CD4-positive, alpha-beta T cell (primary cell): ENCODE data around the gene SCAND1. TPM values are rescaled to one million over a fixed set of nuclear protein-coding genes. Genes with fewer than 3 reads are reported as not detected.
"Not testable (repeated sequence)": the region's sequence is repeated elsewhere in the genome, so short reads cannot be mapped to it uniquely, and the experiment has no call there.

Experiments used
- ATAC-seq: fragments of 200-7000 bp; cut with Tn5 transposase; one replicate; pipeline ENCODE4 v1.10.0; 2022; ENCODE audit warnings: mild to moderate bottlenecking; ENCODE audit not compliant: poor library complexity
- CTCF ChIA-PET: fragments of 350-600 bp; sonication (Branson Sonifier 250); formaldehyde crosslinking; loops from one replicate; lab custom pipeline; 2021; ENCODE audit warnings: antibody characterized with exemption, inconsistent platforms; lab: Charles Lee
- POLR2A ChIA-PET: fragments of 350-600 bp; sonication (Branson Sonifier 250); formaldehyde crosslinking; loops from one replicate; lab custom pipeline; 2021; ENCODE audit warnings: antibody characterized with exemption, inconsistent platforms; lab: Charles Lee
- DNase-seq, 14 experiments: peaks; one replicate each; pipeline ENCODE4 v3.0.0-alpha.2; 2013 to 2020; ENCODE audit warnings: mixed read lengths in 2 of 14
- H3K27ac ChIP-seq, 2 donors: one replicate each; pipeline versions ENCODE4 v1.5.1 to v1.7.0; 2013; ENCODE audit warnings: low read length in 2 of 2, low read depth in 1 of 2, mild to moderate bottlenecking in 1 of 2
- H3K27me3 ChIP-seq, 2 experiments: 1 replicate in 1 of 2; 2 replicates in 1 of 2; pipeline versions ENCODE4 v1.6.1 to v1.7.0; 2013; ENCODE audit warnings: low read length in 2 of 2, control low read depth in 1 of 2, mild to moderate bottlenecking in 1 of 2, moderate library complexity in 1 of 2; ENCODE audit not compliant: insufficient read depth in 2 of 2, control insufficient read depth in 1 of 2
- H3K36me3 ChIP-seq: one replicate; pipeline ENCODE4 v1.6.1; 2013; ENCODE audit warnings: low read length, control low read depth; ENCODE audit not compliant: insufficient read depth
- H3K4me1 ChIP-seq: one replicate; pipeline ENCODE4 v1.6.1; 2013; ENCODE audit warnings: low read length, control low read depth; ENCODE audit not compliant: insufficient read depth
- H3K4me3 ChIP-seq: one replicate; pipeline ENCODE4 v1.5.1; 2013; ENCODE audit warnings: mild to moderate bottlenecking, low read length, moderate library complexity
- H3K9me3 ChIP-seq, 2 experiments: 1 replicate in 1 of 2; 2 replicates in 1 of 2; pipeline versions ENCODE4 v1.6.1 to v1.7.0; 2013; ENCODE audit warnings: low read length in 2 of 2, mild to moderate bottlenecking in 2 of 2, control low read depth in 1 of 2, moderate library complexity in 1 of 2; ENCODE audit not compliant: control insufficient read depth in 1 of 2, insufficient read depth in 1 of 2
- H3K27ac Mint-ChIP-seq: one replicate; pipeline ENCODE4 v1.8.0; 2020; ENCODE audit warnings: mixed read lengths
- H3K27me3 Mint-ChIP-seq: one replicate; pipeline ENCODE4 v1.8.0; 2021; ENCODE audit warnings: mixed read lengths
- H3K36me3 Mint-ChIP-seq: one replicate; pipeline ENCODE4 v1.8.0; 2021; ENCODE audit warnings: low read depth, mixed read lengths
- H3K4me1 Mint-ChIP-seq: one replicate; pipeline ENCODE4 v1.8.0; 2021; ENCODE audit warnings: low read depth, mixed read lengths
- H3K4me3 Mint-ChIP-seq: one replicate; pipeline ENCODE4 v1.8.0; 2020; ENCODE audit warnings: mild to moderate bottlenecking, mixed read lengths
- H3K9me3 Mint-ChIP-seq: one replicate; pipeline ENCODE4 v1.8.0; 2020; ENCODE audit warnings: mixed read lengths
- CTCF ChIP-seq: fragments of 200-600 bp; IDR thresholded peaks from one replicate; pipeline ENCODE4 v1.8.0; 2022; ENCODE audit warnings: antibody characterized with exemption, mild to moderate bottlenecking
- intact Hi-C, 2 experiments: fragments of 100-400 bp; cut with DNase I in 1 of 2; cut with micrococcal nuclease in 1 of 2; formaldehyde crosslinking; loops; one replicate each; pipeline versions ENCODE4 v1.15.1 to v1.9.0; 2023 to 2025; cut with DNase I, micrococcal nuclease
- total RNA-seq, 174 experiments: library from RNA in 2 of 174; stranded (reverse) in 2 of 174; gene quantifications; one replicate each; pipeline ENCODE4 v1.2.3 and lab custom pipeline; 2021 to 2026

The SCAND1 gene
- total RNA-seq, 2 experiments from 2014 or later: 77.2 to 82.7 TPM

- intact Hi-C loops: no loop called here
- H3K36me3 Mint-ChIP-seq: no peaks in the 10 kb centered on the region
- no peak within 1 kb of the TSS for H3K27ac Mint-ChIP-seq
- CTCF ChIA-PET: no interaction called here
- Histone ChIP-seq H3K27me3 (no peaks in the 10 kb centered on the region), H3K4me1 (no peaks in the 10 kb centered on the region), H3K36me3 (no peaks in the 10 kb centered on the region), H3K4me3 (no peak within 1 kb of the TSS), H3K9me3 (no peaks in the 10 kb centered on the region), H3K27ac (no peak within 1 kb of the TSS)
- POLR2A ChIA-PET: interaction anchor here (1.7 kb wide), 1 partner anchor 14 kb away, joined by 9 read pairs; the partner anchor contains the start of gene SCAND1
- no peaks in the 10 kb centered on the region for H3K27me3 Mint-ChIP-seq
- peaks cover 4% of the 10 kb centered on the region for H3K4me1 Mint-ChIP-seq
- ATAC-seq (no peak), DNase-seq (no peak)
- H3K9me3 Mint-ChIP-seq: no peaks in the 10 kb centered on the region
- H3K4me3 Mint-ChIP-seq: no peak within 1 kb of the TSS
- TF ChIP-seq CTCF: no peak
Measured at GRCh38 chr20:35967979-35968640, 13.8 kb upstream of the SCAND1 start, which contains the start of gene CNBD2. Gene CNBD2, plus strand, starts transcription at chr20:35968590. Its CDS starts 173 bp downstream, at chr20:35968763.

- POLR2A ChIA-PET: interaction anchor here (4.2 kb wide), 1 partner anchor 10 kb away, joined by 23 read pairs; the partner anchor contains the start of gene SCAND1
- no peak overlapping the region for H3K27ac Mint-ChIP-seq
- H3K27me3 Mint-ChIP-seq: no peaks in the 10 kb centered on the region
- H3K27ac ChIP-seq: no peak overlapping the region
- no peaks in the 10 kb centered on the region for H3K4me1 ChIP-seq
- no peak for DNase-seq
- no peaks in the 10 kb centered on the region for H3K36me3 Mint-ChIP-seq
- H3K36me3 ChIP-seq: no peaks in the 10 kb centered on the region
- no peak for TF ChIP-seq CTCF
- H3K9me3 Mint-ChIP-seq: no peaks in the 10 kb centered on the region
- no peak for ATAC-seq
- H3K4me3 Mint-ChIP-seq: no peak overlapping the region
- intact Hi-C loops: no loop called here
- H3K4me1 Mint-ChIP-seq: peaks cover 4% of the 10 kb centered on the region
- no peaks in the 10 kb centered on the region for H3K9me3 ChIP-seq
- CTCF ChIA-PET: interaction anchor here (0.6 to 1.6 kb wide), 2 partner anchors 10 to 317 kb away, joined by 3 to 7 read pairs; partner anchors contain the start of gene SCAND1
- H3K4me3 ChIP-seq: no peak overlapping the region
- H3K27me3 ChIP-seq: no peaks in the 10 kb centered on the region
Measured at GRCh38 chr20:35963878-35964277, 9.6 kb upstream of the SCAND1 start.

- H3K27ac Mint-ChIP-seq, H3K9me3 ChIP-seq, H3K27me3 ChIP-seq, DNase-seq, H3K36me3 Mint-ChIP-seq, H3K27ac ChIP-seq, CTCF ChIA-PET, POLR2A ChIA-PET, H3K4me3 Mint-ChIP-seq, ATAC-seq, H3K4me3 ChIP-seq, H3K4me1 ChIP-seq, H3K27me3 Mint-ChIP-seq, H3K9me3 Mint-ChIP-seq, H3K36me3 ChIP-seq: not testable (repeated sequence)
- intact Hi-C loops: loop anchor here in 1 of 2 experiments (10.0 kb wide), 3 partner anchors 264 to 1964 kb away; partner anchors contain the start of genes AHCY, NFS1, RALY and ROMO1
- peaks cover 12% of the 10 kb centered on the region for H3K4me1 Mint-ChIP-seq
Measured at GRCh38 chr20:35959291-35959690, 5.0 kb upstream of the SCAND1 start.
